ENCODE results near the gene SST. TPM values are rescaled to one million over a fixed set of nuclear protein-coding genes. Genes with fewer than 3 reads are reported as not detected.

The SST gene
- total RNA-seq, 1 experiment from 2014 or later: not detected

Other genes with a start within 250 kb of the SST start
- gene RTP2, start 32.2 kb upstream of the SST start, total RNA-seq (2014; rRNA removed; shearing (Covaris generic); ENCODE audit: low replicate concordance): not detected in 2 replicates
- 5.5 and 6.2 TPM in 2 replicates for gene BCL6, start 75.1 kb upstream of the SST start, total RNA-seq (2014; rRNA removed; shearing (Covaris generic); ENCODE audit: low replicate concordance)

Measured in MG63 (cell line).